C1 segment of cervical spinal cord (tissue), 14 donors: Measurements from ENCODE around the gene SKAP2.
A peak's percentile ranks its signal among the peaks of the same experiment; 100 is the strongest.
"Not testable (repeated sequence)": the region's sequence is repeated elsewhere in the genome, so short reads cannot be mapped to it uniquely, and the experiment has no call there.

Source experiments
- DNase-seq, 14 donors: peaks; one replicate each; lab custom pipeline; 2025; lab: John Stamatoyannopoulos, UW

SKAP2 gene

GRCh38 chr7:26857506-26858240 lies 6.7 kb downstream of the SKAP2 start:
- peak in 6 of 14 donors; percentile 18 to 48 (median 28) for DNase-seq

GRCh38 chr7:26857170-26857505 lies 7.3 kb downstream of the SKAP2 start:
- no peak for DNase-seq

GRCh38 chr7:26856176-26856985 lies 8.0 kb downstream of the SKAP2 start:
- DNase-seq, result no peak

- no peak for DNase-seq
Observed at GRCh38 chr7:26854876-26855855, 9.2 kb downstream of the SKAP2 start.

GRCh38 chr7:26853788-26854393 lies 10.5 kb downstream of the SKAP2 start:
- no peak for DNase-seq

- DNase-seq, result no peak
Observed at GRCh38 chr7:26850193-26850651, 14.2 kb downstream of the SKAP2 start.

GRCh38 chr7:26843705-26844104 lies 20.7 kb downstream of the SKAP2 start:
- no peak for DNase-seq

GRCh38 chr7:26842897-26843296 lies 21.5 kb downstream of the SKAP2 start:
- DNase-seq, result no peak

GRCh38 chr7:26841003-26841739 lies 23.2 kb downstream of the SKAP2 start:
- no peak for DNase-seq

- DNase-seq, result not testable (repeated sequence)
Observed at GRCh38 chr7:26836793-26837192, 27.6 kb downstream of the SKAP2 start.

- DNase-seq, result no peak
Observed at GRCh38 chr7:26815426-26815825, 49.0 kb downstream of the SKAP2 start.

- DNase-seq, result peak in 2 of 14 donors; percentile 4 to 21
Observed at GRCh38 chr7:26813432-26813831, 51.0 kb downstream of the SKAP2 start.

GRCh38 chr7:26794541-26794940 lies 69.8 kb downstream of the SKAP2 start:
- DNase-seq, result no peak

GRCh38 chr7:26792576-26792975 lies 71.8 kb downstream of the SKAP2 start:
- DNase-seq, result no peak

GRCh38 chr7:26792006-26792405 lies 72.4 kb downstream of the SKAP2 start:
- DNase-seq, result no peak

GRCh38 chr7:26789481-26790184 lies 74.8 kb downstream of the SKAP2 start:
- peak in 1 of 14 donors; percentile 2 for DNase-seq

- DNase-seq, result no peak
Observed at GRCh38 chr7:26787701-26788100, 76.7 kb downstream of the SKAP2 start.

- DNase-seq, result no peak
Observed at GRCh38 chr7:26784118-26784517, 80.3 kb downstream of the SKAP2 start.

- DNase-seq, result no peak
Observed at GRCh38 chr7:26782501-26782900, 81.9 kb downstream of the SKAP2 start.
